GM18907 (cell line): Measurements from ENCODE around the gene CHRM5.
"Not testable (repeated sequence)": the region's sequence is repeated elsewhere in the genome, so short reads cannot be mapped to it uniquely, and the experiment has no call there.

ENCODE experiments used
- ATAC-seq: cut with Tn5 transposase; IDR thresholded peaks from one replicate; pipeline ENCODE4 v1.9.1; 2021; ENCODE audit warnings: mild to moderate bottlenecking, moderate library complexity; ENCODE audit not compliant: unreplicated experiment

CHRM5 gene

DNA sequence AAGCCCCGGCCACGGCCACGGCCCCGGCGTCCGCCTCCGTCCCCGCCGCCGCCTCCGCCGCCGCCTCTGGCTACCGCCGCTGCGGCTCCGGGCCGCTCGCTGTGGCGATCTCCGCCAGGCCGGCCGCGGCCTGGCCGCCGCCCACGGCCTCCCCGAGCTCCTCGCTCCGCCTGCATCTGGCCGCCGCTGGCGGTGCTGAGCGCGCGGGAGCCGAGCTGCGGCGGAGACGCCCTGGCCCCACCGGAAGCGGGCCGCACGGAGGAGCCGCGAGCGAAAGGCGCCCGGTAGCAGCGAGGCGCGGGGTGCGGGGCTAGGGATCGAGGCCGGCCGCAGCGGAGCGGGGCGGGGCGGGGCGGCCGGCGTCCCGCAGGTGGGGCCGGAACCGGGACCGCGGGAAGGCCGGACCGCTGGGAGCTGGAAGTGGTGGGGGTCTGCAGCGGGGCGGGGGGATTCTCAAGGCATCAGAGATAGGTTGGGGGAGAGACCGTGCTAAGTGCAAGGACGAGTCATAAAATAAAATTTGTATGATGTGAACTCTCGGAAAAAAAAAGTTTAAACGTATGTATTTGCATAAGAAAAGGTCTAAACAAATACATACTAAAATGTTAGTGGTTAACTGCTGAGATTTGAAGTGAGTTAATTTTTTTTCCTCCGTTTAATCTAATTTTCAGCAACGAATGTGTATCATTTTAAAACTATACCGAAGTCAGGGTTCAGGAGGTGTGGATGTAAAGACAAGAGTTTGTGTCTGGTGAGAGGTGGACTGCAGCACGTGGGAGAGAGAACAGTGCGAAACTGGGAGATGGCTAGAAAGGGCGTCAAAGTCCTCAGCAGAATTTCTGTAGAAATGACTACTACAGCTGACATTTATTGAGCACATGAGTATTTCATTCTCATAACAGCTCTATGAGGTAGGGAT lies 70.8 kb downstream of the CHRM5 start, which contains the start of gene AVEN:
Gene AVEN (minus strand): TSS at position 334 of the 919 bp plus-strand sequence. CDS start 158 bp downstream, at position 176.
- ATAC-seq = peak; percentile 59

DNA sequence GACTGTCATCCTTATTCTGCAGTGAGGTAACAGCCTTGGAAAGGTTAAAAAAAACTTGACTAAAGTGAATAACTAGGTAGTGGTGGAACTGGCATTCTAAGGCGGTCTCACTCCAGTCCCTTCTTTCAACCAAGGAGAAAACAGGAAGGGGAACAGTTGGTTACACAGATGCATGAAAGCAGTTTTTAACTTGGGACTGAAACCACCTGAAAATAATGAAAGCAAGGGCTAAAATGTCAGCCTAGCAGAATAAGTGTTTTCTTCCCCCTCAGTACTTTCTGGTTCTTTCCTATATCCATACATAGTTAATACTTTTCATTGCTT lies 71.5 kb downstream of the CHRM5 start:
- no peak for ATAC-seq

DNA sequence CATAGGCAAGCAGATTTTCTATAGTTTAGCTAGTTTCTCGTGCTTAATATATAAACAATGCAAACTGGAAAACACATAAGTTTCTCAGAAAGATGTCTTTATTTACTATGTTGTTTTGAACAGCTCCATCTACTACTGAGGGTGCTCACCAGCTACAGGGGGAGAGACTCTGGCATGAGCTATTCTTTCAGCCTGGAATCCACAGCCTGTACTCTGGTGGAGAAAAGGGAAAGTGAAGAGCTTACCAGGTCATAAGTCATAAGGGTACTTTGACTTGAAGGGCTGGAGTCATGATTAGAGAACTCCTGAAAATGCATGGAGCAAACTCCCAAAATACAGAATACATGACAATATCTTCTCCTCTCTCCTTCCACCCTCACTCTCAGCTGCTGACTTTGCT lies 75.1 kb downstream of the CHRM5 start:
- no peak for ATAC-seq

DNA sequence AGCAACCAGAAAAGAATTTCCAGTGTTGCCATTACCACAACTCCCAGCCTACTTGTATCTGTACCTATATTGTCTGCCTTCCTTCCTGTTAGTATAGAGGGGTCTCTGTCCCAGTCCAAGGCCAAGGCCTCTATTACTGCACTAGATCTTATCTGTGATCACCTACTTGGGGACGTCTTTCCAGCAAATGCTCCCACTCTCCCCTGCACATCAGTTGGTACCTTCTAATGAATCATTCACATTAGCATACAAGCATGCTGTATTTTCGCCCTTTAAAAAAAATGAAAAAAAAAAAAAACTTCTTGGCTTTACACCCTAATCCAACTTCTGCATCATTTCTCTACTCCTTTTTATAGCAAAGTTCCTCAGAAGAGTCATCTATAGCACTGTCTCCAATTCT lies 75.5 kb downstream of the CHRM5 start:
- ATAC-seq = no peak

DNA sequence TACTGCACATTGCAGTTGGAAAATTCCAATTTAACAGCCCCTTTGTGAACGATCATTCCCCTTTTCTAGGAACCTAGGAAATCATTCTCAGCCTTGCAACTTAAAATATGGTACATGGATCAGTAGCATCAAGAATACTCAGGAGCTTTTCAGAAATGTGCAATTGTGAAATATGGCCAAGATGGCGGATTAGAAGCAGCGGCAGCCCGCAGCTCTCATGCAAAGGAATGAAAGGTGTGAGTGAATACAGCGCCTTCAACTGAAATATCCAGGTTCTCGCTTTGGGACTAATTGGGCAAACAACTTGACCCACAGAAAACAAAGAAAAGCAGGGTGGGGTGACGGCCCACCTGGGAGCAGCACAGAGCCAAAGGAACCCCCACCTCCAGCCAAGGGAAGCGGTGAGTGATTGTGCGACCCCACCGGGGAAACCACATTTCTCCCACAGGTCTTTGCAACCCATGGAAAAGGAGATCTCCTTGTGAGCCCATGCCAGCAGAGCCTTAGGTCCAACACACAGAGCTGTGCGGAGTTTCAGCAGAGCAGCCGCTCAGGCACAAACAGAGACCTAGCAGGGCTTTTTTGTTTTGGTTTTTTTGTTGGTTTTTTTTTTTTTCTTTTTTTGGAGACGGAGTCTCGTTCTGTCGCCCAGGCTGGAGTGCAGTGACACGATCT lies 78.3 kb downstream of the CHRM5 start:
- no peak for ATAC-seq

DNA sequence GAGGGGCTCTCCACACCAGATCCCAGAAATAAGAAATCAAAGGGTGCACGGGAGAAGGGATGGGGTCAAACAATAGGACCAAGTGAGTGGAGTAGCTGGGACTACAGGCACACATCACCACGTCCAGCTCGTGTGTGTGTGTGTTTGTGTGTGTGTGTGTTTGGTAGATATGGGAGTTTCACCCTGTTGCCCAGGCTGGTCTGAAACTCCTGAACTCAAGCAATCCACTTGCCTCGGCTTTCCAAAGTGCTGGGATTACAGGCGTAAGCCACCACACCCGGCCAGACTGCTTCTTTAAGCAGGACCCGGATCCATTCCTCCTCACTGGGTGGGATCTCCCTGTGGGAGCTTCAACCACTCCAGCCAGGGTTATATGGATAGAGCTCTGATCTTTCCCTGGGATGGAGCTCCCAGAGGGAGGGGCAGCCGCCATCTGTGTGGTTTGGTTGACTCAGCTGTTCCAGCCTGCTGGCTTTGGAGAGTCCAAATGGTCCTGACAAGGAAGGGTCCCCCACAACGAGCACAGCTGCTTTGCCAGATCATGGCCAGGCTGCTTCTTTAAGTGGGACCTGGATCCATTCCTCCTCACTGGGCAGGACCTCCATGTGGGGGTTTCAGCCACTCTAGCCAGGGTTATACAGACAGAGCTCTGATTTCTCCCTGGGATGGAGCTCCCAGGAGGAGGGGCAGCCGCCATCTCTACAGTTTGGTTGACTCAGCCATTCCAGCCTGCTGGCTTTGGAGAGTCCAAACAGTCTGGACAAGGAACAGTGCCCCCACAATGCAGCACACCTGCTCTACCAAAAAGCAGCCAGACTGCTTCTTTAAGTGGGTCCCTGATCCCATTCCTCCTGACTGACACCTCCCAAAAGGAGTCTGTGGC lies 79.8 kb downstream of the CHRM5 start:
- ATAC-seq = no peak

DNA sequence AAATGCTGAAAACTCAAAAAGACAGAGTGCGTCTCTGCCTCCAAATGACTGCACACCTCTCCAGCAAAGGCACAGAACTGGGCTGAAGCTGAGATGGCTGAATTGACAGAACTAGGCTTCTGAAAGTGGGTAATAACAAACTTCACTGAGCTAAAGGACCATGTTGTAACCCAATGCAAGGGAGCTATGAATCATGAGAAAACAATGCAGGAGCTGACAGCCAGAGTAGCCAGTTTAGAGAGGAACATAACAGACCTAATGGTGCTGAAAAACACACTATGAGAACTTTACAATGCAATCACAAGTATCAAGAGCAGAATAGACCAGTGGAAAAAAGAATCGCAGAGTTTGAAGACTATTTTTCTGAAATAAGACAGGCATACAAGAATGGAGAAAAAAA lies 80.8 kb downstream of the CHRM5 start:
- ATAC-seq = no peak

DNA sequence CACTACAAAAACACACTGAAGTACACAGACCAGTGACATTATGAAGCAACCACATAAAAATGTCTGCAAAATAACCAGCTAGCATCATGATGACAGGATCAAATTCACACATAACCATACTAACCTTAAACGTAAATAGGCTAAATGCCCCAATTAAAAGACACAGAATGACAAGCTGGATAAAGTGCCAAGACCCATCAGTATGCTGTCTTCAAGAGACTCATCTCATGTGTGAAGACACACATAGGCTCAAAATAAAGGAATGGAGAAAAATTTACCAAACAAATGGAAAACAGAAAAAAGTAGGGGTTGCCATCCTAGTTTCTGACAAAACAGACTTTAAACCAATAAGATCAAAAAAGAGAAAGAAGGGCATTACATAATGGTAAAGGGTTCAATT lies 82.1 kb downstream of the CHRM5 start:
- not testable (repeated sequence) for ATAC-seq

DNA sequence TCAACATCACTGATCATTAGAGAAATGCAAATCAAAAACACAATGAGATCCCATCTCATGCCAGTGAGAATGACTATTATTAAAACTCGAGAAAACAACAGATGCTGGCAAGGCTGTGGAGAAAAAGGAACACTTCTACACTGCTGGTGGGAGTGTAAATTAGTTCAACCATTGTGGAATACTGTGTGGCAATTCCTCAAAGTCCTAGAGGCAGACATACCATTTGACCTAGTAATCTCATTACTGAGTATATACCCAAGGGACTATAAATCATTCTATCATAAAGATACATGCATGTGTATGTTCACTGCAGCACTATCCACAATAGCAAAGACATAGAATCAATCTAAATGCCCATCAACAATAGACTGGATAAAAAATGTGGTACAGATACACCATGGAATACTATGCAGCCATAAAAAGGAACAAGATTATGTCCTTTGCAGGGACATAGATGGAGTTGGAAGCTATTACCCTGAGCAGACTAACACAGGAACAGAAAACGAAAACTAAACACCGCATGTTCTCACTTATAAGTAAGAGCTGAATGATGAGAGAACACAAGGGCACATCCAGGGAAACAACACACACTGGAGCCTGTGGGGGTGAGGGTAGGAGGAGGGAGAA lies 85.9 kb downstream of the CHRM5 start:
- ATAC-seq = no peak

DNA sequence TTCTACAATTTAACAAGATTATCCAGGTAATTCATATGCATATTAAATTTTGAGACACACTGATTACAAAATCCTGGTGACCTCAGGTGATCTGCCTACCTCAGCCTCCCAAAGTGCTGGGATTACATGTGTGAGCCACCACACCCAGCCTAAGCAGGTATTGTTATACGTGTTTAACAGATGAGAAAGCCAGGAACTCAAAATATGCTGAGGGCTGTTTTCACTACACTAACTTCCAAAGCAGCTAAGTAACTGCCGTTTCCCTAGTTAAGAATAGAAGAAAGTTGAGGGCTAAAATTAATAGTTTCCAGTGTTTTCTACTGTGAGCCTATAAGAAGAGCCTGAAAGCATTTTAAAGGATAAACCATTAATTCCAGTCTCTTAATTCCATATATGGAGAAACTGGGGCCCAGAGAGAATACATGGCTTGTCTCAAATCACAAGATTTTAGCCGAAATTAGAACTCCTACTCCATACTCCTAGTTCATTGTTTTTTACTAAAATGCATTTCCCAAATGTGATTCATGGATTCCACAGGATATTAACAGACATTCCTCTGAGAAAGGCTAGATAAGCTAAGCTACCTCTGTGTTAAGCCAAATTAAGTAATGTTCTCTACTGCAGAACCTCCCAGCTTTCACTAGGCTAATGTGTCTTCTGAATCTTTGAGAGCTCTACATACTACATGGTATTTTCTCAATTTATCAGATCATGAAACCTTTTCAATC lies 87.7 kb downstream of the CHRM5 start:
- no peak for ATAC-seq

DNA sequence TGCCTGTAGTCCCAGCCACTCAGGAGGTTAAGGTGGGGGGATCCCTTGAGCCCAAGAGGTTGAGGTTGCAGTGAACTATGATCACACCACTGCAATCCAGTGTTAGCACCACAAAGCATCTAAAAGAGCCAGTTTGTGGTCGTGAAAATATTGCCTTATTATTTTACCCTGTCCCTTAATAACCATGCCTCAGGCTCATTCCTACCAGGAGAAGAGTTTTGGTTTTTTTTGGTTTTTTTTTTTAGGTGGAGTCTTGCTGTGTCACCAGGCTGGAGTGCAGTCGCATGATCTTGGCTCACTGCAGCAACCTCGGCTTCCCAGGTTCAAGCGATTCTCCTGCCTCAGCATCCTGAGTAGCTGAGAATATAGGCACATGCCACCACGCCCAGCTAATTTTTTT lies 88.6 kb downstream of the CHRM5 start:
- ATAC-seq = no peak

DNA sequence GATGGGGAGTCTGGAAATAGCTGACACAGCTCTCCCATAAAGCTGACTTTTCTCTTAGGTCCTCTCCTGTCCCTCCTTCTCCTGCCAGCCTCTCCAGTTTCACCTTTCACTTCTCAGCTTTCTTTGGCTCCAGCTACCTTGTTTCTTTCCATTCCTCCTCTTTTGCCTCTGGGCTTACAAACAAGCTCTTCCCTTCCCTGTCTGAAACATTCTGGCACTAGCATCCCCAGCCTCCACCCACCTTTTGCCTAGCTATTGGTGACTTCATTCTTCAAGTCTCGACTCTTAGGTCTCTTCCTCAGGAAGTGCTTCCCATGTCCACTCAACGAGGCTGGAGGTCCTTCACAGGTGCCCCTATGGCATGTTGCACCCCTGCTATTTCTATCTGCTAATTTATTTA lies 91.2 kb downstream of the CHRM5 start:
- ATAC-seq = no peak

DNA sequence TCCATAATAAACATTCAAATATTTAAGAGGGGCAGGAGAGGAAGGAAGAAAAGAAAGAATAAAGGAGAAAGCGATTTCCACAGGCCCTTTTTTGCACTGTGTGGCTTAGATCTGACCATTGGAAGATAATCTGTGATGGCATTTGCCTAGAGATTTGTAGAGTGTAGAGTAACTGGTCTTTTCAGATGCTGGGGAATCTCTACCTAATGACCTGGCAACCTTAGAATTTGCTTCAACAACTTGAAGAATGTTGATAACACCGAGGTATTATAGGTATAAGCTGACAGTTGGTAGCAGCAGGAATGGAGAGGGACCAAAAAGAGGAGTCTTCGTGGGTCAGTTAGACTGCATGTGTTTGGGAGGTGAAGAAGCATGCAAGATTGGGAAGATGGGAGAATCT lies 91.6 kb downstream of the CHRM5 start:
- ATAC-seq = no peak

DNA sequence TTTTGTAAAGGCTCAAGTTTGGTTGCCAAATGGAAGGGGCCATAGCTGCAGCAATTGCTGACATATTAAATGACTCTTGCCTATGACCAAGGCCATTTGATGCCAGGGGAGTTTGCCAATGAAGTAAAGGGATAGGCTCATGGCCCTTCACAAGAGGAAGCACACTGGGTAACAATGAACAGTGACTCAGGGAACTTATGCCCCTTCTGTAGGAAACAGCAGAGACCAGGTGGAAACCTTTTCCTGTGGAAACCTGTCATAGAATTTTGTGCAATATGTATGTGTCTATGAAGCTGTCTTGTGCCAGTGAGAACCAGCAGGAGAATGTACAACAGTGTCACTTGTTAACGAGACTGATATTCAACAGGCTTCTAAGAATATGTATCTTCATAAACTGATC lies 96.1 kb downstream of the CHRM5 start:
- ATAC-seq = no peak

DNA sequence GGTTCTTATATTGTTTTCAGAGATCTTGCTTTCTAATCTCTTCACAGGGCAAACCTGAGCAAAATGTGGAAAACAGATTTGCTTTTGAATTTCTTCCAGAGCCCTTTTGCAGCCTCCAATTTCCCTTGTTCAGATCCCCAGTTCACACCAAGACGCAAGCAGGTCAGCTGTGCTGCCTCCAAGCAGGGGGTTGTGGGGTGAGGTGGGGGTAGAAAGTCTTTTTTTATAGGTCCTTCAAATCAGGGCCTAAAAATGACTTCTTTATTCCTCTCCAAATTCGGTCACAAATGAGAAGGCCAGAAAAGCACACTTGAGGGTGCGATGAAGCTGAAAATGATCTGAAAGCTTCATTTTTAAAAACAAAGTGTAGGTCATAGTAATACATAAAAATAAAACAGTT lies 97.0 kb downstream of the CHRM5 start:
- no peak for ATAC-seq

DNA sequence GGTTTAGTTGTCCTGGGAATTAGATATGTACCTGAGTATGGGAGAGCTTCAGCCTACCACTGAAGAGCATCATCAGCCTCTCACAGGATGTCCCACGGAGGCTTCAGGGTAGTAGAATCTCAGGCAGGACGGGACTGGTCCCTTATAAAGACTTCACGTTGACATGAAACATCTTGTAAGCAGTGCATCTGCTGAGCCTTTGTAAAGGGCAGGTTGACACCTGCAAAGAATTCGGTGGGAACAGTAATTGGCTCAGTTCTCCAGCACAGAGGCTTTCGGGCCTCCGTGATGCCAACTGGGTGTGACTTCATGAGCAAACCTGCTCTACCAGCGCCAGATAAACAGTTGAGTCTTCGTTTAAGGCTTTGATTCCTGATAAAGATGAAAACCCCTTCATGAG lies 97.6 kb downstream of the CHRM5 start:
- ATAC-seq = no peak

DNA sequence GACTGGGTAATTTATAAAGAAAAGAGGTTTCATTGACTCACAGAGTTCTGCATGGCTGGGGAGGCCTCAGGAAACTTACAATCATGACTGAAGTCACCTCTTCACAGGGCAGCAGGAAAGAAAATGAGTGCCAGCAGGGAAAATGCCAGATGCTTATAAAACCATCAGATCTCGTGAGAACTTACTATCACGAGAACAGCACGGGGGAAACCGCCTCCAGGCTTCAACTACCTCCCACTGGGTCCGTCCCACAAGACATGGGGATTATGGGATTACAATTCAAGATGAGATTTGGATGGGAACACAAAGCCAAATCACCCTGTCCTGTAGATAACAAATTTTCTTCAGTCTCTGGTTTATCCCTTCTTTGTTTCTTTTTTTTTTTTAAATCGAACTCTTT lies 101.7 kb downstream of the CHRM5 start:
- ATAC-seq = no peak

DNA sequence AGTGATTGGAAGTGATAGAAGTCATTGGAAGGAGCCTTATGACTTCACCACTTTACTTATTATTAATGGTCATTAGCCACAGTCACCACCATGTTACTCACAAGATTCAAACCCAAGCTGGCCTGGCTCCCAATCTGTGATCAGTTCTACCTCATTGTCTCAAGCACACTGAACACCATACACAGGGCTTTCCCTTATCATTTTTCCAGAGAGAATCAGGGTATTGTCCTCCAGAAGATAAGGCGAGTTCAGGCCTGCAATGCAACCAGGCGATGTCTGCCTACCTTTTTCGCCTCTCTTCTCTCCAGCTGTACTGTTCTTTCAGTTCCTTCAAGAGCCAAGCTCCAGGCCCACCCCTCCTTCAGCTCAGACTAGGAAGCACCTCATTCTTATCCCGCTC lies 108.5 kb downstream of the CHRM5 start:
- ATAC-seq = no peak

DNA sequence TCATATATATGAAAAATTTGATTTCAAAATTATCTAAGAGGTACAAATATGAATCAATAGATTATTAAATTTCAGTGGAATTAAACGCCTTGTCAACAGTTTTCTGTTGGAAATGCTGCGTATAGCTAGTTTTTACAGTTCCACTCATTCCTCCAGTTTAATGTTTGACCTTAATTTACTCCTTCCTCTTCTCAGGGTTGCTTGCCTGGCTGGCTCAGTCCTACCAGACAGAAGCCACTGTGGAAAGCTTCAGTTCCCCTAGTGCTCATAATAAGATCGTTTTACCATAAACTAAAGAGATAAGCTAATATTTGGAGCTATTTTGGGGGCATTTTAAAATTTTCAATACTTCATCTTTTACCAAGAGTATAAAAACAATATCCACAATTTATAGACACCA lies 110.6 kb downstream of the CHRM5 start:
- ATAC-seq = no peak

DNA sequence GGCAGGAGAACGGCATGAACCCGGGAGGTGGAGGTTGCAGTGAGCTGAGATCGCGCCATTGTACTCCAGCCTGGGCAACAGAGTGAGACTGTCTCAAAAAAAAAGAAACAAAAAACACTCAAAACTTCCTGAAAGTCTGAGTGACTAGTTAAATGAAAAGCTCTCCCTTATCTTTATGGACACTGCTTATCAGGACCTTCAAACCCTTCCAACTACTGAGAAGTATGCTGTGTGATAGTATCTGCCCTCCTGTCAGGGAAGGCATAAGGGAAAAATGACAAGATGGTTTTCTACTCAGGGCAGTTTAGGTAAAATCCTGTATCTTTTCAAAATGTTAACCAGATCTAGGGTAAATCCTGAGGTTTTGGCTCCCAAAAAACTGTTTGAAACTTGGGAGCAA lies 111.6 kb downstream of the CHRM5 start:
- no peak for ATAC-seq
